ENCODE results near the gene ETS1. TPM values are rescaled to one million over a fixed set of nuclear protein-coding genes. Genes with fewer than 3 reads are reported as not detected.

Gene ETS1
- total and polyA plus RNA-seq, 10 donors = 58.1 to 455 (median 352) TPM

DNA sequence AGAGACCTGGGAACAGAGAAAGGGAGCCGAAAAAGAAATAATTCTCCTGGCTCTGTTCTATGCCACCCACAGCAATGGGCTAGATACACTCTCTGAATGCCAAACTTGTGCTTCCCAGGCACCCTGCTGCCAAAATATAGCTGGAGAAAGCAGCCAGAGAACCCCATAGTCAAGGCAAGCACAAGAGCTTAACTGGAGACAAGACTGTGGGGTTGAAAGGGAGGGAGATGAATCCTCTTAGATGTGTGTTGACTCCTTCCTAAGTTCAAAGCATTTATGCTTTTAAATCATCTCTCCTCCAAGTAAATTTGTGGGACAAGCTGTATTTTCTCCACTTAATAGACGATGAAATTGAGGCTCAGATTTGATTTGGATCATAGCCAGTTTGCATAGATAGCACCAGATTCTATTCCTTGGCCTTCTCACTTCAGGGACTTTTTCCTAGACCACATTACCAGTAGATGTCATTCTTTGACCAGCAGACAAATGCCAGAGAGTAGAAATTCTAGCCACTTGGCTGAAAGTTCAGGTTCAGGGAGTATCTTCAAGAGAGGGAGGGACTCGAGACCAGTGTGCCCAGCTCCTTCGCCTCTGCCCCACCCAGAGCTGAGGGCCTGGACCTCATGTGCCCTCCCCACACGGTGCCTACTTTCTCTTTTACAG, 16.5 kb upstream of the ETS1 start:
- H3K4me3 ChIP-seq = no peak overlapping the region
- no peaks in the 10 kb centered on the region for H3K9me3 ChIP-seq
- WGBS, 5 donors = 62 to 79% (median 75%) methylated on average over 5 of the region's 5 CpGs
- no peak for DNase-seq
- H3K4me1 ChIP-seq = peaks cover 3 to 61% (median 24%) of the 10 kb centered on the region in 6 donors
- peak overlapping the region in 6 of 8 donors; percentile 18 to 64 (median 50) for H3K27ac ChIP-seq
- no peaks in the 10 kb centered on the region for H3K36me3 ChIP-seq
- TF ChIP-seq POLR2AphosphoS5 (IDR thresholded peaks at IDR 0.05) = no peak
- TF ChIP-seq, protein P1, sequence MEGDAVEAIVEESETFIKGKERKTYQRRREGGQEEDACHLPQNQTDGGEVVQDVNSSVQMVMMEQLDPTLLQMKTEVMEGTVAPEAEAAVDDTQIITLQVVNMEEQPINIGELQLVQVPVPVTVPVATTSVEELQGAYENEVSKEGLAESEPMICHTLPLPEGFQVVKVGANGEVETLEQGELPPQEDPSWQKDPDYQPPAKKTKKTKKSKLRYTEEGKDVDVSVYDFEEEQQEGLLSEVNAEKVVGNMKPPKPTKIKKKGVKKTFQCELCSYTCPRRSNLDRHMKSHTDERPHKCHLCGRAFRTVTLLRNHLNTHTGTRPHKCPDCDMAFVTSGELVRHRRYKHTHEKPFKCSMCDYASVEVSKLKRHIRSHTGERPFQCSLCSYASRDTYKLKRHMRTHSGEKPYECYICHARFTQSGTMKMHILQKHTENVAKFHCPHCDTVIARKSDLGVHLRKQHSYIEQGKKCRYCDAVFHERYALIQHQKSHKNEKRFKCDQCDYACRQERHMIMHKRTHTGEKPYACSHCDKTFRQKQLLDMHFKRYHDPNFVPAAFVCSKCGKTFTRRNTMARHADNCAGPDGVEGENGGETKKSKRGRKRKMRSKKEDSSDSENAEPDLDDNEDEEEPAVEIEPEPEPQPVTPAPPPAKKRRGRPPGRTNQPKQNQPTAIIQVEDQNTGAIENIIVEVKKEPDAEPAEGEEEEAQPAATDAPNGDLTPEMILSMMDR (IDR thresholded peaks at IDR 0.05 in 8 of 11, conservative IDR thresholded peaks at IDR 0.05 in 3 of 11) = peak in 3 of 11 experiments; percentile 17 to 27 (median 24)
- intact Hi-C loops (cut with DNase I; ENCODE audit: low total_unique reads) = no loop called here
- H3K27me3 ChIP-seq (replicated peaks in 1 of 7) = no peaks in the 10 kb centered on the region

DNA sequence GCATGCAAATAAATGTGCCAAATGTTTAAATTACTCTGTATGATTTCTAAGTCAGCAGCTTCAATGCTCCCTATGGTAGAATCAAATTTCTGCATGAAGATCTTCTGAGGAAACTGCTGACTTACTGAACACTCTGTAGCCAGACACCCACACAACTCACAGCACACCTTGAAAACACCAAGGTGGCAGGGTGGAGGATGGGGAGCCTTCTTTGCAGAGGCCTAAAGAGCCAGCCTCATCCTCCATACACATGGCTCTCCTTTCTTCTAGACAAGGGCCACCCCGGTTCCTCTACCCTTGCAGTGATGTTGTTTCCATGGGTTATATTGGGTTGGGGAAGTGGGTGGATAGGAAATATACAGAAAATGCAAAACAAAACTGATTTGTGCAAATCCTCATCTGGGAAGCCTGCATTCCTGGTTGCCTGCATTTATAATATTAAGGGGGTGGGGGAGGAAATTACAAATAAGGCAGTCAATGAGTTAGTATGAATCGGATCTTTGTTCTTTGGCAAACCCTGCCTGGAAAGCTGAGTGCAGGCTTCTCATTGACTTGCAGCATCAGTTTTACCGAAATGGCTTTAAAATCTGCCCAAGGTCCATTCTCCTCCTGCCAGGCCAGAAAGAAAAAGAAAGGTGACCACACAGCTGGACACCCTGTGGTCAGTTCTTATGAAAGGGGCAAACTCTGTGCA, 15.8 kb upstream of the ETS1 start:
- WGBS, 5 donors = 71 to 91% (median 84%) methylated on average over 3 of the region's 3 CpGs
- no peak overlapping the region for H3K4me3 ChIP-seq
- H3K27ac ChIP-seq = peak overlapping the region in 5 of 8 donors; percentile 18 to 64 (median 50)
- no peak for DNase-seq
- no peaks in the 10 kb centered on the region for H3K27me3 ChIP-seq (replicated peaks in 1 of 7)
- peaks cover 2 to 57% (median 18%) of the 10 kb centered on the region in 6 donors for H3K4me1 ChIP-seq
- no peaks in the 10 kb centered on the region for H3K9me3 ChIP-seq
- no peaks in the 10 kb centered on the region for H3K36me3 ChIP-seq
- TF ChIP-seq POLR2AphosphoS5 (IDR thresholded peaks at IDR 0.05) = no peak
- TF ChIP-seq, protein P1 (IDR thresholded peaks at IDR 0.05 in 8 of 11, conservative IDR thresholded peaks at IDR 0.05 in 3 of 11) = no peak
- TF ChIP-seq POLR2A (IDR thresholded peaks at IDR 0.05) = no peak
- intact Hi-C loops (cut with DNase I; ENCODE audit: low total_unique reads) = no loop called here

DNA sequence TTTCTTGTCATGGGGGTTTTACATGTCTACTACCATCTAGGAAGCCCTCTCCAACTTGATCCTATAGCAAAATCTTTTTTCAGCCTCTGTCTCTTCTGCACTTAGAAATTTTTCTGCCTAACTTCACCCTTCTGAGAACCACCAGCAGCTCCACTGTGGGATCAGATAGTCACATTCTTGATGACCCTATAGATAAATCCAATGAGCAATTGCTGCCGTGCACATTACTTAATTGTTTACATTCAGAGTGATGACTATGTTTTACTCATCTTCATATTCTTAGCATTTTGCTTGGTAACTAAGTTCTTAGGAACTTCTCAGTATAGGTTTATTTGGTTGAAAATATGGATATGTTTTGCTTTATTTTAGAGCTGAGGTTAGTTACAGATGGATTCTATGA, 12.4 kb upstream of the ETS1 start:
- H3K36me3 ChIP-seq = no peaks in the 10 kb centered on the region
- intact Hi-C loops (cut with DNase I; ENCODE audit: low total_unique reads) = no loop called here
- no peak overlapping the region for H3K4me3 ChIP-seq
- H3K27ac ChIP-seq = no peak overlapping the region
- no peaks in the 10 kb centered on the region for H3K27me3 ChIP-seq (replicated peaks in 1 of 7)
- no peaks in the 10 kb centered on the region for H3K9me3 ChIP-seq
- DNase-seq = no peak
- TF ChIP-seq, protein P1 (IDR thresholded peaks at IDR 0.05 in 8 of 11, conservative IDR thresholded peaks at IDR 0.05 in 3 of 11) = no peak
- TF ChIP-seq POLR2A (IDR thresholded peaks at IDR 0.05) = no peak
- no peak for TF ChIP-seq POLR2AphosphoS5 (IDR thresholded peaks at IDR 0.05)
- peaks cover 0 to 67% (median 26%) of the 10 kb centered on the region in 6 donors for H3K4me1 ChIP-seq
- WGBS, 5 donors = 89 to 98% (median 90%) methylated on average over 1 of the region's 1 CpG

DNA sequence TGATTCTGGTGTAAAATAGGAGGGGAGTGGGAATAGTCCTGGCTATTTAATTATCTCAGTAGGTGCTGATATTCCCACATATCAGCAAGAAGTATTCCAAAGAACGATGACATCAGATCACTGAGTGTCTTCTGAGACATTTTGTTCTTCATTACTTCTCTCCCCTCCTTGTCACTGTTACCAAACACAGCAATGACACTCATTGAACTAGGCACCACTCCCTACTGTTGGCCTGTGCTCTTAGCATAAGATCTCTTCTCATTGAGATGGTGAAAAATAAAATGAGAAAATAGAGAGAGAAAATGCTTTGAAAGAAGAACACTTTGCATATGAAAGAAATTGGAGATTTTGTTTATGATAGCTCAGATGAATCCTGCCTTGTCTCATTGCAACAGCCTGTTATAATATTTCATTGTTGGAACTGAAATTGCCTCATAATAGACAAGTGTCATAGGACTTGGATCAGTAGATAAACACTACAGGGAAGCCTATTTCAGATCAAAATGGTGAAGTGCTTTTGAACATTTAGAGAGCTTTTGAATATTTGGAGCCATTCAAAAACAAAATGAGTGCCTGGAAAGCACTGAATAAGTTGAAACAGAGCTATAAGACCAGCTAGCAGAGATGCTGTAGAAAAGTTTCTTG, 11.3 kb upstream of the ETS1 start:
- Histone ChIP-seq H3K4me1 (peaks cover 0 to 56% (median 20%) of the 10 kb centered on the region in 6 donors), H3K4me3 (no peak overlapping the region), H3K36me3 (no peaks in the 10 kb centered on the region), H3K9me3 (no peaks in the 10 kb centered on the region), H3K27me3 (replicated peaks in 1 of 7) (no peaks in the 10 kb centered on the region), H3K27ac (no peak overlapping the region)
- intact Hi-C loops (cut with DNase I; ENCODE audit: low total_unique reads) = no loop called here
- TF ChIP-seq POLR2A (IDR thresholded peaks at IDR 0.05) (no peak), POLR2AphosphoS5 (IDR thresholded peaks at IDR 0.05) (no peak)
- TF ChIP-seq, protein P1 (IDR thresholded peaks at IDR 0.05 in 8 of 11, conservative IDR thresholded peaks at IDR 0.05 in 3 of 11) = no peak
- 84 to 97% (median 92%) methylated on average over 1 of the region's 1 CpG for WGBS, 5 donors
- DNase-seq = no peak
